IPS-15b (cell line): ENCODE measurements around the gene ERH.

Source experiments
- H3K27me3 ChIP-seq: one replicate; pipeline ENCODE4 v1.6.1; 2013; ENCODE audit warnings: low read length; ENCODE audit not compliant: control insufficient read depth, insufficient read depth
- H3K36me3 ChIP-seq: one replicate; pipeline ENCODE4 v1.6.1; 2013; ENCODE audit warnings: low read length; ENCODE audit not compliant: control insufficient read depth, insufficient read depth
- H3K4me1 ChIP-seq: one replicate; pipeline ENCODE4 v1.6.1; 2013; ENCODE audit warnings: mild to moderate bottlenecking, low read length; ENCODE audit not compliant: control insufficient read depth, insufficient read depth
- H3K4me3 ChIP-seq: one replicate; pipeline ENCODE4 v1.5.1; 2013; ENCODE audit warnings: low read depth, low read length
- H3K9ac ChIP-seq: one replicate; pipeline ENCODE4 v1.6.1; 2013; ENCODE audit warnings: low read depth, mild to moderate bottlenecking, low read length
- H3K9me3 ChIP-seq: one replicate; pipeline ENCODE4 v1.6.1; 2013; ENCODE audit warnings: mild to moderate bottlenecking, low read length; ENCODE audit not compliant: control insufficient read depth, insufficient read depth

The ERH gene

DNA sequence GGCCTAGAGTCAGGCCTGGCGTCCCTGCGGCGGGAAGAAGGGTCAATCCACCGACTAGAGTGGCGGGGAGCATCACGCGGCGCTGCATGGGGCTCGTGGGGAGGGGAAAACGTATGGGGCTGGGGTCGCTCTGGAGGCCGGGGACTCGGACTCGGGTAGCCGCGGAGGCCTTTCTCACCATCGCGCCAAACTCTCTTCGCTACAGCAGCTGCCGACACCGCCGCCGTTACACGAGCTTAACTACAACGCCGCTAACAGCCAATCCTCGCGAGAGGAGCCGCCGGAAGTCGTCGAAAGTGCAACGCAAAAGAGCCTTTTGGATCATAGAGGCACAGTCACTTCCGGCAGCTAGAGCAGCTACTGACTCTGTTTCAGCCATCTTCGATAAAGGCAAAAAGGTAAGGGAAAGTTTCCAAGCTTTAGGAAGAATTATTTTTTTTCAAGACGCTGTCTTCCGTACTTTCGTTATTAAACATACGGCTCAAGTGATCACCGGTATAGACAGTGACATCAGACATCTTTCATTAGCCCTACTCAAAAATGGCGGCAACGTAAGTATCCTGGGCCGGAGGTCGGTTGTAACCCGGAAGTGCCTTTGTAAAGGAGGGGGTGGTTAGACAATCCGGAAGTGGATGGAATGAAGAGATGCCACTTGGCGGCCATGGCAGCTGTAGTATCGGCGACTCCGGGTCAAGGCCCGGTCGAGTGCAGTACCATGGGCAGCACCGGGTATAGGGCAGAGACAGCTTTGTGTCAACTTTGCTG lies at the start of gene ERH, which contains the start of gene SLC39A9:
ERH (minus strand) TSS at position 247 of the 765 bp plus-strand sequence; CDS start at position 181, 66 bp downstream.
SLC39A9 (plus strand) TSS at position 640 of the 765 bp plus-strand sequence. CDS start 678 bp downstream, outside the sequence.
- peaks cover 22% of the 10 kb centered on the region for H3K36me3 ChIP-seq
- peak within 1 kb of the TSS; percentile 71 for H3K4me3 ChIP-seq
- H3K4me1 ChIP-seq, result no peaks in the 10 kb centered on the region
- peak within 1 kb of the TSS; percentile 97 for H3K9ac ChIP-seq
- H3K9me3 ChIP-seq, result no peaks in the 10 kb centered on the region
- H3K27me3 ChIP-seq, result no peaks in the 10 kb centered on the region

DNA sequence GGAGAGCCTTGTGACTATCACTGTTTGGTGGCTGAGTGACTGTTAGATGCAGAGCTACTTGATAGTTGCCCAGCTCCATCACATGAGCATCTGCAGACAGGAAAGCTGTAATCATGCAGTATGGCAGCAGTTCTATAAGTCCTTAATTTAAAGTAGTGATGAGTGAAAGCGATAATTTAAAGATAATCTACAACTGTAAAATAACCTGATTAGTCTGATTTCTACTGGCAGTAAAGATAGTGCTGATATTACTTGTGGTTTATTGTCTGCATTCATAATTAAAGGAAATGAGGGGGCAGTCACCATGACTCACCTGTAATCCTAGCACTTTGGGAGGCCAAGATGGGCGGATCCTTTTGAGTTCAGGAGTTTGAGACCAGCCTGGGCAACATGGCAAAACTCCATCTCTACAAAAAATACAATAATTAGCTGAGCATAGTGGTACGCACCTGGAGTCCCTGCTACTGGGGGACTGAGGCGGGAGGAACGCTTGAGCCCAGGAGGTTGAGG lies 45.3 kb upstream of the ERH start:
- Histone ChIP-seq H3K4me1 (no peaks in the 10 kb centered on the region), H3K4me3 (no peak overlapping the region), H3K9ac (no peak overlapping the region)

DNA sequence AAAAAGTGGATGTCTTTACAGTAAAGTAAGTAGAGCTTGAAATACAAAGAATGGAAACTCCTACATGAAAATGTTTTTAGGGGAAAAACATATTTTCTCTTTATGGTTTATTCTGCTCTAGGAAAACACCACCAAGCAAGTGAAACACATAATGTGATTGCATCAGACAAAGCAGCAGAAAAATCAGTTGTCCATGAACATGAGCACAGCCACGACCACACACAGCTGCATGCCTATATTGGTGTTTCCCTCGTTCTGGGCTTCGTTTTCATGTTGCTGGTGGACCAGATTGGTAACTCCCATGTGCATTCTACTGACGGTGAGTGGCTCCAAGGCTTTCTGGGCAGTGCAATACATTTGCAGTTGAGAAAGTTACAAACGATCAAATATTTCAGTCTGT lies 43.8 kb upstream of the ERH start:
- H3K9ac ChIP-seq, result no peak overlapping the region
- no peak overlapping the region for H3K4me3 ChIP-seq
- no peaks in the 10 kb centered on the region for H3K27me3 ChIP-seq
- H3K4me1 ChIP-seq, result no peaks in the 10 kb centered on the region
- no peaks in the 10 kb centered on the region for H3K9me3 ChIP-seq
- no peaks in the 10 kb centered on the region for H3K36me3 ChIP-seq

More for the DNA sequence above, 45.3 kb upstream of the ERH start:
- no peaks in the 10 kb centered on the region for H3K27me3 ChIP-seq
- H3K36me3 ChIP-seq, result no peaks in the 10 kb centered on the region
- H3K9me3 ChIP-seq, result no peaks in the 10 kb centered on the region

DNA sequence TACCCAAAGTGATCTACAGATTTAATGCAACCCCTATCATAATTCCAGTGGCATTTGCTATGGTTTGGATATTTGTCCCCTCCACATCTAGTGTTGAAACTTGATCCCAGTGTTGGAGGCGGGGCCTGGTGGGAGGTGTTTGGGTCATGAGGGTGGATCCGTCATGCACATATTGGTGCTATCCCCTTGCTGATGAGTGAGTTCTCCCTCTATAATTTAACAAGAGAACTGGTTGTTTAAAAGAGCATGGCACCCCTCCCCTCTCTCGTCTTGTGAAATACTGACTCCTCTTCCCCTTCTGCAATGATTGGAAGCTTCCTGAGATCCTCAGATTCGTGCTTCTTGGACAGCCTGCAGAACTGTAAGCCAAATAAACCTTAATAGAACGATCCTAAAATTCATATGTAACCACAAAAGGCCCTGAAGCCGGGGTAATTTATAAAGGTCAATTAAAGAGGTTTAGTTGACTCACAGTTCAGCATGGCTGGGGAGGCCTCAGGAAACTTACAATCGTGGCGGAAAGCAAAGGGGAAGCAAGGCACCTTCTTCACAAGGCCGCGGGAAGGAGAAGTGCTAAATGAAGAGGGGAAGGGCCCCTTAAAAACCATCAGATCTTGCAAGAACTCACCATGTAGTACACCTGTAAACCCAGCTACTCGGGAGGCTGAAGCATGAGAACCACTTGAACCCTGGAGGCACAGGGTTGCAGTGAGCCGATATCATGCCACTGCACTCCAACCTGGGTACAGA lies 41.6 kb upstream of the ERH start:
- no peaks in the 10 kb centered on the region for H3K4me1 ChIP-seq
- H3K4me3 ChIP-seq, result no peak overlapping the region
- H3K27me3 ChIP-seq, result no peaks in the 10 kb centered on the region
- H3K9me3 ChIP-seq, result no peaks in the 10 kb centered on the region
- no peak overlapping the region for H3K9ac ChIP-seq
- no peaks in the 10 kb centered on the region for H3K36me3 ChIP-seq

DNA sequence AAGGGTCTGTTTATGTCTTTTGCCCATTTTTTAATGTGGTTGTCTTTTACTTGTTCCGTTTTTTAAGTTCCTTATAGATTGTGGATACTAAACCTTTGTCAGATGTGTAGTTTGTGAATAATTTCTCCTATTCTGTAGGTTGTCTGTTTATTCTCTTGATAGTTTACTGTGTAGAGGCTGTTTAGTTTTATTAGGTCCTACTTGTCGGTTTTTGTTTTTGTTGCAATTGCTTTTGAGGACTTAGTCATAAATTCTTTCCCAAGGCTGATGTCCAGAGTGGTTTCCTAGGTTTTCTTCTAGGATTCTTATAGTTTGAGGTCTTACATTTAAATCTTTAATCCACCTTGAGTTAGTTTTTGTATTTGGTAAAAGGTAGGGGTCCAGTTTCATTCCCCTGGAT lies 34.3 kb upstream of the ERH start:
- Histone ChIP-seq H3K4me1 (no peaks in the 10 kb centered on the region), H3K27me3 (no peaks in the 10 kb centered on the region), H3K9ac (no peak overlapping the region), H3K36me3 (no peaks in the 10 kb centered on the region), H3K4me3 (no peak overlapping the region), H3K9me3 (no peaks in the 10 kb centered on the region)

DNA sequence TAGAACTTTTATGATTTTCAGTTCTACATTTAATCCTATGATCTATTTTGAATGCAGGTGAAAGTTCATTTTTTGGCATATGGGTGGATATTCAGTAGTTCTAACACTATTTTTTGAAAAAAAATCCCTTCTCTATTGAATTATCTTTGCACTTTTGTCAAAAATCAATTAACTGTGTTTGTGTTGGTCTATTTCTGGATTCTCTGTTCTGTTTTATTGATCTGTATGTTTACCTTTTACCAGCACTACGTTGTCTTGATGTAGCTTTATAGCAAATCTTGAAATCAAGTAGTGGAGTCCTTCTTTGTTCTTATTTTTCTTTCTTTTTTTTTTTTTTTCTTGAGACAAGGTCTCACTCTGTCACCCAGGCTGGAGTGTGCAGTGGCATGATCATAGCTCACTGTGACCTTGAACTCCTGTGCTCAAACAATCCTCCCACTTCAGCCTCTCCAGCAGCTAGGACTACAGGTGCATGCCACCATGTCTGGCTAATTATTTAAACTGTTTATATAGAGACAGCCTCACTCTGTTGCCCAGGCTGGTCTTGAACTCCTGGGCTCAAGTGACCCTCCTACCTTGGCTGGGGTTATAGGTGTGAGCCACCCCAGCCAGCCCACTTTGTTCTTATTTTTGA lies 32.3 kb upstream of the ERH start:
- Histone ChIP-seq H3K9me3 (no peaks in the 10 kb centered on the region), H3K36me3 (peaks cover 9% of the 10 kb centered on the region), H3K27me3 (no peaks in the 10 kb centered on the region), H3K4me3 (no peak overlapping the region), H3K4me1 (no peaks in the 10 kb centered on the region), H3K9ac (no peak overlapping the region)

DNA sequence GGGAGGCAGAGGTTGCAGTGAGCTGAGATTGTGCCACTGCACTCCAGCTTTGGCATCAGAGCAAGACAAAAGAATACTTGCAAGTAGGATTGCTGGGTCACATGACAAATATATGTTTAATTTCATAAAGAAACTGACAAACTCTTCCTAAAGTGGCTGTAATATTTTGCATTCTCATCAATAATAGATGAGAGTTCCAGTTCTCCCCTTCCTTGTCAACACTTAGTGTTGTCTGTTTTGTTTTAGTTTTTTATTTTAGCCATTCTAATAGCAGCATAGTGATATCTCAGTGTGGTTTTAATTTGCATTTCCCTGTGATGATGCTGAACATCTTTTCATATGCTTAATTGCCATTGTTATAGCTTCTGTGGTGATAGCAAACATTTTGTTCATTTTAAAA lies 31.5 kb upstream of the ERH start:
- H3K9ac ChIP-seq, result no peak overlapping the region
- no peak overlapping the region for H3K4me3 ChIP-seq
- peaks cover 9% of the 10 kb centered on the region for H3K36me3 ChIP-seq
- no peaks in the 10 kb centered on the region for H3K27me3 ChIP-seq
- H3K4me1 ChIP-seq, result no peaks in the 10 kb centered on the region
- H3K9me3 ChIP-seq, result no peaks in the 10 kb centered on the region

DNA sequence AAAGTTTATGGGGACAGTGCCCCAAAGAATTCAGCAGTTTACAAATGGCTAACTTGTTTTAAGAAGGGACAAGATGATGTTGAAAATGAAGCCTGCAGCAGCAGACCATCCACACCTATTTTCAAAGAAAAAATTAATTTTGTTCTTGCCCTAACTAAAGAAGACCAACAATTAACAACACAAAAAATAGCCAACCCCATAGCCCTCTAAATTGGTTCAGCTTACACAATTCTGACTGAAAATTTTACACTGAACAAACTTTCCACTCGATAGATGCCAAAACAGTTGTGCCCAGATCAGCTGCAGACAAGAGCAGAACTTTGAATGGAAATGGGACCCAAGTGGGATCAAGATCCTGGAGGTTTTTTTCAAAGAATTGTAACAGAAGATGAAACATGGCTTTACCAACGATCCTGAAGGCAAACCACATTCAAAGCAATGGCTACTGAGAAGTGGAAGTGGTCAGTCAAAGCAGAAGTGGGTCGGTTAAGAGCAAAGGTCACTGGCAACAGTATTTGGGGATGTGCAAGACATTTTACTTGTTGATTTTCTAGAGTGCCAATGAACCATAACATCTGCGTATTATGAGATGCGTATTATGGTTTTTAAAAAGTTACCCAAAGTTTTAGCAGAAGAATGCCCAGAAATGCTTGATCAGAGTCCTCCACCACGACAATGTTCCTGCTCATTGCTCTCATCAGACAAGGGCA lies 30.3 kb upstream of the ERH start:
- Histone ChIP-seq H3K4me1 (no peaks in the 10 kb centered on the region), H3K4me3 (no peak overlapping the region), H3K9ac (no peak overlapping the region), H3K9me3 (no peaks in the 10 kb centered on the region), H3K36me3 (peaks cover 9% of the 10 kb centered on the region), H3K27me3 (no peaks in the 10 kb centered on the region)

DNA sequence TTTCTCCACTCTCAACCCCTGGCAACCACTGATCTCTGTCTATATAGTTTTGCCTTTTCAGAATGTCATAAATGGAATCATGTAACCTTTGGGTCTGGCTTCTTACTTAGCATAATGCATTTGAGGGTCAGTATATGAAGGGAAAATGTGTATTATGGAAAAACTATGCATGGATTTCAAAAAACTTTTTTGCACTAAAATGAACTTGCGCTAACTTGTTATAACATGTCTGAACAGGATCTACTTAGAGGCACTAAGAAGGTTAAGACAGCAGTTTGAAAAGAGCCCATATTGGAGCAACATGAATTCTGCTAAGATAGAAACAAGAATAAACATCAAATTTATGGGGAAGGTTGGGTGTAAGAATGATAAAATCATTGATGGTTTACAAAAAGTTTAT lies 29.5 kb upstream of the ERH start:
- Histone ChIP-seq H3K4me3 (no peak overlapping the region), H3K9ac (no peak overlapping the region), H3K27me3 (no peaks in the 10 kb centered on the region), H3K36me3 (peaks cover 9% of the 10 kb centered on the region), H3K4me1 (no peaks in the 10 kb centered on the region), H3K9me3 (no peaks in the 10 kb centered on the region)

DNA sequence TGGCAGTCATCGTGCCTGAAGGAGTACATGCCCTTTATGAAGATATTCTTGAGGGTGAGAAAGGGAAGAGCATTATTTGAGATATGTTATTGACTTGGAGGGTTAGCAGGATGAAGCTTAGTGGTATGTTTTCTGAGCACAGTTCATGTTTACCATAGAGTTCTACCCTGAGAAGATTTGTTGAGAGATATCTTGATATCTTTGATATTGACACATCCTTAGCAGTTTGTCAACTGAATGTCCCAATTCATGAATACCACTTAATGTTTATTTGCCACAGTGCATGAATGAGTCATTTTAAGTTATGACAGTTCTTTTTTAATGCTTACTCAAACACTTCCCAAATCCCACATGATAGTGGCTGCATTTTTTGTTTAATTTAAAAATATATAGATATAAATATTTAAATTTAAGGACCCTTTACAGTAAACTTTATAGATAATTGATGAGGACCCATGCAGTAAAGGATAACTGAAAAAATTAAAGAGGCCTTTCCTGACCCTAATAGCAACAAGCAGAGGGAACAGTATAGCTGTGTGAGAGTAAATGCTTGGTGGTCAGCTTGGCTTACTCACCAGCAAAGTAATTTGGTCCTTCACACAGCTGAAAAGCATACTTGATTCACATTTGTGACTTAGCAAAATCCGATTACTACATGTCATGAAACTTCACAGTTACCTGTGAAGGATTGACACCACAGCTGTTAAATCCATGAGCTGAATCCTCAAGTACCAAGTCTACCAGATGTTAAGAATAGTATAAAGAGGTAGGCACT lies 26.2 kb upstream of the ERH start:
- Histone ChIP-seq H3K36me3 (peaks cover 15% of the 10 kb centered on the region), H3K4me1 (no peaks in the 10 kb centered on the region), H3K27me3 (no peaks in the 10 kb centered on the region), H3K9me3 (no peaks in the 10 kb centered on the region), H3K4me3 (no peak overlapping the region), H3K9ac (no peak overlapping the region)

DNA sequence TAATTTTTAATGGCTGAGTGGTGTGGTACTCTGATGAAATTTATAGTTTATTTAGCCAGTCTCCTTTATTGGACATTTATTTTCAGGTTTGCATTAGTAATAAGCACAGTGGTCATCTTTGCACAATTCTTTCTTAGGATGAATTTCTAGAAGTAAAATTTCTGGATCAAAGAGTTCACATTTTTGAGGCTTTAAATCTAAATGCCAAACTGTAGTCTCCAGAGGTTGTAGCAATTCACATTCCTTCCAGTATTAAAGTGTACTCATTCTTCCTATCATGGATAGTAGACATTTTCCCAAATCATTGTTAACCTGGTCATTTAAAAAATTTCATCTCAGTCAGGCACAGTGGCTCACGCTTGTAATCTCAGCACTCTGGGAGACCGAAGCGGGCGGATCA lies 25.2 kb upstream of the ERH start:
- no peaks in the 10 kb centered on the region for H3K4me1 ChIP-seq
- H3K36me3 ChIP-seq, result peaks cover 15% of the 10 kb centered on the region
- H3K9me3 ChIP-seq, result no peaks in the 10 kb centered on the region
- no peak overlapping the region for H3K9ac ChIP-seq
- H3K27me3 ChIP-seq, result no peaks in the 10 kb centered on the region
- H3K4me3 ChIP-seq, result no peak overlapping the region
